Measurements from ENCODE around the gene GUCY1A1. TPM values are rescaled to one million over a fixed set of nuclear protein-coding genes. Genes with fewer than 3 reads are reported as not detected.

GUCY1A1 gene
- total RNA-seq, 2 experiments from 2014 or later, result not detected

DNA sequence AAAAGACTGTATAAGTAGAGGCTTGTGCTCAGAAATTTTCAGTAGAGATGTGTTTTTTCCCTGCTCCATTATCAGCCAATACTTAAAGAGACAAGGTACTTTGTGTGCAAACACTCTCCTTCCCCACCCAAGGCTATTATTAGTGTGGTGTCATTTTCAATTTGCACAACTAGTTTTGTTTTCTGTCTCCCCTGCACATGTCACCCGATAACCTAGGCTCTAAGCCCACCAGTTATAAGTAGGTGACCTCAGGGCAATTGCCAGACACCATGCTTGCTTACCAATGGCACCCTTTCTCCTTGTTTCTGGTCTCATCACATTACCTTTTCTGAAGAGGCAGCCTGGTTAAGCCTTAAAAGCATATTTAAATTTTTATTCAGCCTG, 8.0 kb upstream of the GUCY1A1 start:
- ChIA-PET POLR2A (no interaction called here), CTCF (no interaction called here)
- Mint-ChIP-seq H3K9me3 (peaks cover 2% of the 10 kb centered on the region), H3K27me3 (peaks cover 4% of the 10 kb centered on the region), H3K4me1 (ENCODE audit: low read depth) (no peaks in the 10 kb centered on the region), H3K36me3 (ENCODE audit: low read depth) (no peaks in the 10 kb centered on the region), H3K27ac (no peak overlapping the region), H3K4me3 (no peak overlapping the region)
- Histone ChIP-seq H3K9me3 (ENCODE audit: control insufficient read depth in 1 of 2, insufficient read depth in 1 of 2, low read length in 2 of 2) (no peaks in the 10 kb centered on the region), H3K27ac (ENCODE audit: low read depth in 1 of 2, low read length in 2 of 2) (no peak overlapping the region), H3K4me1 (ENCODE audit: insufficient read depth, low read length) (no peaks in the 10 kb centered on the region), H3K36me3 (ENCODE audit: insufficient read depth, low read length) (no peaks in the 10 kb centered on the region), H3K27me3 (ENCODE audit: control insufficient read depth in 1 of 2, insufficient read depth in 2 of 2, low read length in 2 of 2) (no peaks in the 10 kb centered on the region), H3K4me3 (ENCODE audit: low read length) (no peak overlapping the region)
- intact Hi-C loops (cut with DNase I, micrococcal nuclease), result no loop called here
- DNase-seq, result no peak
- ATAC-seq (ENCODE audit: poor library complexity), result no peak
- TF ChIP-seq, protein P1, sequence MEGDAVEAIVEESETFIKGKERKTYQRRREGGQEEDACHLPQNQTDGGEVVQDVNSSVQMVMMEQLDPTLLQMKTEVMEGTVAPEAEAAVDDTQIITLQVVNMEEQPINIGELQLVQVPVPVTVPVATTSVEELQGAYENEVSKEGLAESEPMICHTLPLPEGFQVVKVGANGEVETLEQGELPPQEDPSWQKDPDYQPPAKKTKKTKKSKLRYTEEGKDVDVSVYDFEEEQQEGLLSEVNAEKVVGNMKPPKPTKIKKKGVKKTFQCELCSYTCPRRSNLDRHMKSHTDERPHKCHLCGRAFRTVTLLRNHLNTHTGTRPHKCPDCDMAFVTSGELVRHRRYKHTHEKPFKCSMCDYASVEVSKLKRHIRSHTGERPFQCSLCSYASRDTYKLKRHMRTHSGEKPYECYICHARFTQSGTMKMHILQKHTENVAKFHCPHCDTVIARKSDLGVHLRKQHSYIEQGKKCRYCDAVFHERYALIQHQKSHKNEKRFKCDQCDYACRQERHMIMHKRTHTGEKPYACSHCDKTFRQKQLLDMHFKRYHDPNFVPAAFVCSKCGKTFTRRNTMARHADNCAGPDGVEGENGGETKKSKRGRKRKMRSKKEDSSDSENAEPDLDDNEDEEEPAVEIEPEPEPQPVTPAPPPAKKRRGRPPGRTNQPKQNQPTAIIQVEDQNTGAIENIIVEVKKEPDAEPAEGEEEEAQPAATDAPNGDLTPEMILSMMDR (IDR thresholded peaks at IDR 0.05), result no peak

GRCh38 chr4:155659176-155659575, 7.5 kb upstream of the GUCY1A1 start:
- TF ChIP-seq, protein P1 (IDR thresholded peaks at IDR 0.05), result no peak
- ATAC-seq (ENCODE audit: poor library complexity) (no peak), DNase-seq (no peak)
- Mint-ChIP-seq H3K27me3 (peaks cover 7% of the 10 kb centered on the region), H3K27ac (no peak overlapping the region), H3K36me3 (ENCODE audit: low read depth) (no peaks in the 10 kb centered on the region), H3K9me3 (peaks cover 2% of the 10 kb centered on the region), H3K4me3 (no peak overlapping the region), H3K4me1 (ENCODE audit: low read depth) (no peaks in the 10 kb centered on the region)
- CTCF ChIA-PET, result interaction anchor here (0.6 to 1.3 kb wide), 2 partner anchors 9 to 1396 kb away, joined by 3 read pairs; no protein-coding TSS in a partner anchor
- intact Hi-C loops (cut with DNase I, micrococcal nuclease), result no loop called here
- peaks cover 0 to under 1% of the 10 kb centered on the region in 2 experiments for H3K27me3 ChIP-seq (ENCODE audit: control insufficient read depth in 1 of 2, insufficient read depth in 2 of 2, low read length in 2 of 2)
- H3K36me3 ChIP-seq (ENCODE audit: insufficient read depth, low read length), result no peaks in the 10 kb centered on the region
- no peak overlapping the region for H3K27ac ChIP-seq (ENCODE audit: low read depth in 1 of 2, low read length in 2 of 2)
- no peak overlapping the region for H3K4me3 ChIP-seq (ENCODE audit: low read length)
- POLR2A ChIA-PET, result no interaction called here
- no peaks in the 10 kb centered on the region for H3K4me1 ChIP-seq (ENCODE audit: insufficient read depth, low read length)
- no peaks in the 10 kb centered on the region for H3K9me3 ChIP-seq (ENCODE audit: control insufficient read depth in 1 of 2, insufficient read depth in 1 of 2, low read length in 2 of 2)

DNA sequence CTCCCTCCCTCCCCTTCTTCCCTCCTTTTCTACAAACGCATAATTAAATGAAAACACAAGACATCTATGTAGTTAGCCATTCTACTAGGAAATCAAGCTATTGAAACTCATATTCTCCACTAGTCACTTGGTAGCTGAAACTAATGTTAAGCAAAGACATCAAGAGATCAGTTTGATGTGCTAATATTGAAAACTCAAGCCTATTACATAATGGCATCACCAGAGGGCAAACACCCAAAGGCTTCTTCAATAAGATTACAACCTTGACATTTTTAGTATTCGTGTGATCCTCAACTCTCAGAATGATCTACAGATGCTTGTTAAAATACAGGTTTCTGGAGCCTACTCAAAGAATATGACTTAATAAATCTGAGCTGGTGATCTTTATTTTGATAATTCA, 6.2 kb upstream of the GUCY1A1 start:
- Mint-ChIP-seq H3K27ac (no peak overlapping the region), H3K4me3 (no peak overlapping the region), H3K4me1 (ENCODE audit: low read depth) (no peaks in the 10 kb centered on the region), H3K9me3 (peaks cover 2% of the 10 kb centered on the region), H3K36me3 (ENCODE audit: low read depth) (no peaks in the 10 kb centered on the region), H3K27me3 (peaks cover 19% of the 10 kb centered on the region)
- Histone ChIP-seq H3K9me3 (ENCODE audit: control insufficient read depth in 1 of 2, insufficient read depth in 1 of 2, low read length in 2 of 2) (no peaks in the 10 kb centered on the region), H3K36me3 (ENCODE audit: insufficient read depth, low read length) (no peaks in the 10 kb centered on the region), H3K27ac (ENCODE audit: low read depth in 1 of 2, low read length in 2 of 2) (no peak overlapping the region), H3K4me1 (ENCODE audit: insufficient read depth, low read length) (no peaks in the 10 kb centered on the region), H3K27me3 (ENCODE audit: control insufficient read depth in 1 of 2, insufficient read depth in 2 of 2, low read length in 2 of 2) (peaks cover 0 to 12% of the 10 kb centered on the region in 2 experiments), H3K4me3 (ENCODE audit: low read length) (no peak overlapping the region)
- ChIA-PET POLR2A (no interaction called here), CTCF (interaction anchor here (1.1 kb wide), 1 partner anchor 11 kb away, joined by 3 read pairs; no protein-coding TSS in a partner anchor)
- TF ChIP-seq, protein P1 (IDR thresholded peaks at IDR 0.05), result no peak
- intact Hi-C loops (cut with DNase I, micrococcal nuclease), result no loop called here
- DNase-seq, result no peak
- ATAC-seq (ENCODE audit: poor library complexity), result no peak

Measured in CD4-positive, alpha-beta T cell (primary cell).